ENCODE data around the gene TCF7L1. TPM values are rescaled to one million over a fixed set of nuclear protein-coding genes. Genes with fewer than 3 reads are reported as not detected.

Gene TCF7L1
- total and polyA plus RNA-seq, 2 of the 13 experiments (the other 11 are each of a cell fraction or from before 2014, with no cell fraction given), result 0.04 to 0.15 TPM

- TF ChIP-seq, protein P1, sequence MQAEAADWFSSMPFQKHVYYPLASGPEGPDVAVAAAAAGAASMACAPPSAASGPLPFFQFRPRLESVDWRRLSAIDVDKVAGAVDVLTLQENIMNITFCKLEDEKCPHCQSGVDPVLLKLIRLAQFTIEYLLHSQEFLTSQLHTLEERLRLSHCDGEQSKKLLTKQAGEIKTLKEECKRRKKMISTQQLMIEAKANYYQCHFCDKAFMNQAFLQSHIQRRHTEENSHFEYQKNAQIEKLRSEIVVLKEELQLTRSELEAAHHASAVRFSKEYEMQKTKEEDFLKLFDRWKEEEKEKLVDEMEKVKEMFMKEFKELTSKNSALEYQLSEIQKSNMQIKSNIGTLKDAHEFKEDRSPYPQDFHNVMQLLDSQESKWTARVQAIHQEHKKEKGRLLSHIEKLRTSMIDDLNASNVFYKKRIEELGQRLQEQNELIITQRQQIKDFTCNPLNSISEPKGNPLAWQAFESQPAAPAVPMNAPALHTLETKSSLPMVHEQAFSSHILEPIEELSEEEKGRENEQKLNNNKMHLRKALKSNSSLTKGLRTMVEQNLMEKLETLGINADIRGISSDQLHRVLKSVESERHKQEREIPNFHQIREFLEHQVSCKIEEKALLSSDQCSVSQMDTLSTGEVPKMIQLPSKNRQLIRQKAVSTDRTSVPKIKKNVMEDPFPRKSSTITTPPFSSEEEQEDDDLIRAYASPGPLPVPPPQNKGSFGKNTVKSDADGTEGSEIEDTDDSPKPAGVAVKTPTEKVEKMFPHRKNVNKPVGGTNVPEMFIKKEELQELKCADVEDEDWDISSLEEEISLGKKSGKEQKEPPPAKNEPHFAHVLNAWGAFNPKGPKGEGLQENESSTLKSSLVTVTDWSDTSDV (CRISPR knock-in tag; IDR thresholded peaks at IDR 0.05), result no peak
- no peak for TF ChIP-seq FOXM1 (CRISPR knock-in tag; IDR thresholded peaks at IDR 0.05)
- no peak for TF ChIP-seq ZNF775 (CRISPR knock-in tag; IDR thresholded peaks at IDR 0.05; ENCODE audit: borderline replicate concordance)
- TF ChIP-seq, protein P2, sequence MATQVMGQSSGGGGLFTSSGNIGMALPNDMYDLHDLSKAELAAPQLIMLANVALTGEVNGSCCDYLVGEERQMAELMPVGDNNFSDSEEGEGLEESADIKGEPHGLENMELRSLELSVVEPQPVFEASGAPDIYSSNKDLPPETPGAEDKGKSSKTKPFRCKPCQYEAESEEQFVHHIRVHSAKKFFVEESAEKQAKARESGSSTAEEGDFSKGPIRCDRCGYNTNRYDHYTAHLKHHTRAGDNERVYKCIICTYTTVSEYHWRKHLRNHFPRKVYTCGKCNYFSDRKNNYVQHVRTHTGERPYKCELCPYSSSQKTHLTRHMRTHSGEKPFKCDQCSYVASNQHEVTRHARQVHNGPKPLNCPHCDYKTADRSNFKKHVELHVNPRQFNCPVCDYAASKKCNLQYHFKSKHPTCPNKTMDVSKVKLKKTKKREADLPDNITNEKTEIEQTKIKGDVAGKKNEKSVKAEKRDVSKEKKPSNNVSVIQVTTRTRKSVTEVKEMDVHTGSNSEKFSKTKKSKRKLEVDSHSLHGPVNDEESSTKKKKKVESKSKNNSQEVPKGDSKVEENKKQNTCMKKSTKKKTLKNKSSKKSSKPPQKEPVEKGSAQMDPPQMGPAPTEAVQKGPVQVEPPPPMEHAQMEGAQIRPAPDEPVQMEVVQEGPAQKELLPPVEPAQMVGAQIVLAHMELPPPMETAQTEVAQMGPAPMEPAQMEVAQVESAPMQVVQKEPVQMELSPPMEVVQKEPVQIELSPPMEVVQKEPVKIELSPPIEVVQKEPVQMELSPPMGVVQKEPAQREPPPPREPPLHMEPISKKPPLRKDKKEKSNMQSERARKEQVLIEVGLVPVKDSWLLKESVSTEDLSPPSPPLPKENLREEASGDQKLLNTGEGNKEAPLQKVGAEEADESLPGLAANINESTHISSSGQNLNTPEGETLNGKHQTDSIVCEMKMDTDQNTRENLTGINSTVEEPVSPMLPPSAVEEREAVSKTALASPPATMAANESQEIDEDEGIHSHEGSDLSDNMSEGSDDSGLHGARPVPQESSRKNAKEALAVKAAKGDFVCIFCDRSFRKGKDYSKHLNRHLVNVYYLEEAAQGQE (IDR thresholded peaks at IDR 0.05; ENCODE audit: borderline replicate concordance in 1 of 2, low read depth in 1 of 2, low read length in 2 of 2), result no peak
- TF ChIP-seq RELA (CRISPR knock-in tag; IDR thresholded peaks at IDR 0.05), result no peak
- TF ChIP-seq KLF12 (CRISPR knock-in tag; IDR thresholded peaks at IDR 0.05; ENCODE audit: borderline replicate concordance), result no peak
- TF ChIP-seq EHMT2 (IDR thresholded peaks at IDR 0.05; ENCODE audit: borderline replicate concordance, low read depth, low read length), result no peak
- TF ChIP-seq, protein P3, sequence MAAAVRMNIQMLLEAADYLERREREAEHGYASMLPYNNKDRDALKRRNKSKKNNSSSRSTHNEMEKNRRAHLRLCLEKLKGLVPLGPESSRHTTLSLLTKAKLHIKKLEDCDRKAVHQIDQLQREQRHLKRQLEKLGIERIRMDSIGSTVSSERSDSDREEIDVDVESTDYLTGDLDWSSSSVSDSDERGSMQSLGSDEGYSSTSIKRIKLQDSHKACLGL (CRISPR knock-in tag; IDR thresholded peaks at IDR 0.05), result no peak
- TF ChIP-seq ETV6 (CRISPR knock-in tag; conservative IDR thresholded peaks at IDR 0.05), result no peak
- TF ChIP-seq, protein P4, sequence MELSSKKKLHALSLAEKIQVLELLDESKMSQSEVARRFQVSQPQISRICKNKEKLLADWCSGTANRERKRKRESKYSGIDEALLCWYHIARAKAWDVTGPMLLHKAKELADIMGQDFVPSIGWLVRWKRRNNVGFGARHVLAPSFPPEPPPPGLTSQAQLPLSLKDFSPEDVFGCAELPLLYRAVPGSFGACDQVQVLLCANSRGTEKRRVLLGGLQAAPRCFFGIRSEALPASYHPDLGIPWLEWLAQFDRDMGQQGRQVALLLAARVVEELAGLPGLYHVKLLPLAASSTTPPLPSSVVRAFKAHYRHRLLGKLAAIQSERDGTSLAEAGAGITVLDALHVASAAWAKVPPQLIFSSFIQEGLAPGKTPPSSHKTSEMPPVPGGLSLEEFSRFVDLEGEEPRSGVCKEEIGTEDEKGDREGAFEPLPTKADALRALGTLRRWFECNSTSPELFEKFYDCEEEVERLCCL (CRISPR knock-in tag; IDR thresholded peaks at IDR 0.05; ENCODE audit: borderline replicate concordance), result no peak
- TF ChIP-seq, protein P5, sequence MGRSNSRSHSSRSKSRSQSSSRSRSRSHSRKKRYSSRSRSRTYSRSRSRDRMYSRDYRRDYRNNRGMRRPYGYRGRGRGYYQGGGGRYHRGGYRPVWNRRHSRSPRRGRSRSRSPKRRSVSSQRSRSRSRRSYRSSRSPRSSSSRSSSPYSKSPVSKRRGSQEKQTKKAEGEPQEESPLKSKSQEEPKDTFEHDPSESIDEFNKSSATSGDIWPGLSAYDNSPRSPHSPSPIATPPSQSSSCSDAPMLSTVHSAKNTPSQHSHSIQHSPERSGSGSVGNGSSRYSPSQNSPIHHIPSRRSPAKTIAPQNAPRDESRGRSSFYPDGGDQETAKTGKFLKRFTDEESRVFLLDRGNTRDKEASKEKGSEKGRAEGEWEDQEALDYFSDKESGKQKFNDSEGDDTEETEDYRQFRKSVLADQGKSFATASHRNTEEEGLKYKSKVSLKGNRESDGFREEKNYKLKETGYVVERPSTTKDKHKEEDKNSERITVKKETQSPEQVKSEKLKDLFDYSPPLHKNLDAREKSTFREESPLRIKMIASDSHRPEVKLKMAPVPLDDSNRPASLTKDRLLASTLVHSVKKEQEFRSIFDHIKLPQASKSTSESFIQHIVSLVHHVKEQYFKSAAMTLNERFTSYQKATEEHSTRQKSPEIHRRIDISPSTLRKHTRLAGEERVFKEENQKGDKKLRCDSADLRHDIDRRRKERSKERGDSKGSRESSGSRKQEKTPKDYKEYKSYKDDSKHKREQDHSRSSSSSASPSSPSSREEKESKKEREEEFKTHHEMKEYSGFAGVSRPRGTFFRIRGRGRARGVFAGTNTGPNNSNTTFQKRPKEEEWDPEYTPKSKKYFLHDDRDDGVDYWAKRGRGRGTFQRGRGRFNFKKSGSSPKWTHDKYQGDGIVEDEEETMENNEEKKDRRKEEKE (IDR thresholded peaks at IDR 0.05), result no peak
- TF ChIP-seq ZNF572 (CRISPR knock-in tag; IDR thresholded peaks at IDR 0.05), result no peak
- TF ChIP-seq TBP (CRISPR knock-in tag; IDR thresholded peaks at IDR 0.05), result no peak
- TF ChIP-seq, protein P6, sequence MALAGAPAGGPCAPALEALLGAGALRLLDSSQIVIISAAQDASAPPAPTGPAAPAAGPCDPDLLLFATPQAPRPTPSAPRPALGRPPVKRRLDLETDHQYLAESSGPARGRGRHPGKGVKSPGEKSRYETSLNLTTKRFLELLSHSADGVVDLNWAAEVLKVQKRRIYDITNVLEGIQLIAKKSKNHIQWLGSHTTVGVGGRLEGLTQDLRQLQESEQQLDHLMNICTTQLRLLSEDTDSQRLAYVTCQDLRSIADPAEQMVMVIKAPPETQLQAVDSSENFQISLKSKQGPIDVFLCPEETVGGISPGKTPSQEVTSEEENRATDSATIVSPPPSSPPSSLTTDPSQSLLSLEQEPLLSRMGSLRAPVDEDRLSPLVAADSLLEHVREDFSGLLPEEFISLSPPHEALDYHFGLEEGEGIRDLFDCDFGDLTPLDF (CRISPR knock-in tag; IDR thresholded peaks at IDR 0.05), result no peak
- peak; percentile 66; the same call in 1 of the 2 replicates for TF ChIP-seq KMT2A (CRISPR knock-in tag; IDR thresholded peaks at IDR 0.05)
These were observed 193.4 kb downstream of the TCF7L1 start (continued) for GRCh38 chr2:85326406-85327159.

Measured in HepG2 (cell line).